GM18526 (cell line): ENCODE data around the gene PCYT2.

Experiments used
- POLR2A ChIP-seq: IDR thresholded peaks from 3 replicates; pipeline ENCODE4 v1.6.1; 2011; ENCODE audit not compliant: insufficient read length; ENCODE audit errors: extremely low read depth

The PCYT2 gene

GRCh38 chr17:81851423-81851822 lies 59.8 kb downstream of the PCYT2 start:
- TF ChIP-seq POLR2A: no peak
